Naive thymus-derived CD8-positive, alpha-beta T cell (primary cell): Measurements from ENCODE around the gene GALNT18. TPM values are rescaled to one million over a fixed set of nuclear protein-coding genes. Genes with fewer than 3 reads are reported as not detected.

Source experiments
- ATAC-seq, 2 donors: fragments of 150-1000 bp; cut with Tn5 transposase in 1 of 2; sonication (Bioruptor Pico), chemical (Tn5 transposase) in 1 of 2; 1 replicate in 1 of 2; 2 replicates in 1 of 2; pipeline ENCODE4 v1.10.0; 2021; ENCODE audit warnings: mild to moderate bottlenecking in 2 of 2, moderate library complexity in 2 of 2
- POLR2A ChIA-PET: fragments of 350-600 bp; sonication (Branson Sonifier 250); formaldehyde crosslinking; loops from one replicate; lab custom pipeline; 2021; ENCODE audit warnings: antibody characterized with exemption; lab: Charles Lee
- DNase-seq, 10 donors: peaks; one replicate each; pipeline versions ENCODE4 v3.0.0 to v3.0.0-alpha.2; 2020 to 2022
- H3K27ac Mint-ChIP-seq, 10 donors: one replicate each; pipeline ENCODE4 v1.8.0; 2020 to 2022; ENCODE audit warnings: mild to moderate bottlenecking in 10 of 10, mixed read lengths in 10 of 10, moderate library complexity in 4 of 10, inconsistent platforms in 1 of 10
- H3K27me3 Mint-ChIP-seq, 5 donors: one replicate each; pipeline ENCODE4 v1.8.0; 2021 to 2022; ENCODE audit warnings: mixed read lengths in 5 of 5
- H3K36me3 Mint-ChIP-seq, 3 donors: one replicate each; pipeline ENCODE4 v1.8.0; 2020 to 2022; ENCODE audit warnings: mixed read lengths in 3 of 3, mild to moderate bottlenecking in 2 of 3, inconsistent platforms in 1 of 3
- H3K4me1 Mint-ChIP-seq, 4 donors: one replicate each; pipeline ENCODE4 v1.8.0; 2021 to 2022; ENCODE audit warnings: mixed read lengths in 4 of 4
- H3K4me3 Mint-ChIP-seq, 10 donors: one replicate each; pipeline ENCODE4 v1.8.0; 2020 to 2022; ENCODE audit warnings: mild to moderate bottlenecking in 10 of 10, mixed read lengths in 10 of 10, moderate library complexity in 6 of 10, inconsistent platforms in 1 of 10
- H3K9me3 Mint-ChIP-seq, 9 donors: one replicate each; pipeline ENCODE4 v1.8.0; 2020 to 2022; ENCODE audit warnings: mixed read lengths in 9 of 9, mild to moderate bottlenecking in 3 of 9, inconsistent platforms in 1 of 9, moderate library complexity in 1 of 9
- polyA plus RNA-seq, 3 donors: library from polyadenylated mRNA; unstranded; fragments of 300-500 nt; fragmentation: Illumina TruSeq; gene quantifications; one replicate each; pipeline ENCODE4 v1.2.3, GENCODE V29; 2021
- total RNA-seq, 8 experiments: library from RNA in 2 of 8; stranded (reverse) in 2 of 8; gene quantifications; one replicate each; pipeline ENCODE4 v1.2.3 and lab custom pipeline; 2021 to 2026

Gene GALNT18
- total and polyA plus RNA-seq, 5 experiments from 2014 or later: not detected

DNA sequence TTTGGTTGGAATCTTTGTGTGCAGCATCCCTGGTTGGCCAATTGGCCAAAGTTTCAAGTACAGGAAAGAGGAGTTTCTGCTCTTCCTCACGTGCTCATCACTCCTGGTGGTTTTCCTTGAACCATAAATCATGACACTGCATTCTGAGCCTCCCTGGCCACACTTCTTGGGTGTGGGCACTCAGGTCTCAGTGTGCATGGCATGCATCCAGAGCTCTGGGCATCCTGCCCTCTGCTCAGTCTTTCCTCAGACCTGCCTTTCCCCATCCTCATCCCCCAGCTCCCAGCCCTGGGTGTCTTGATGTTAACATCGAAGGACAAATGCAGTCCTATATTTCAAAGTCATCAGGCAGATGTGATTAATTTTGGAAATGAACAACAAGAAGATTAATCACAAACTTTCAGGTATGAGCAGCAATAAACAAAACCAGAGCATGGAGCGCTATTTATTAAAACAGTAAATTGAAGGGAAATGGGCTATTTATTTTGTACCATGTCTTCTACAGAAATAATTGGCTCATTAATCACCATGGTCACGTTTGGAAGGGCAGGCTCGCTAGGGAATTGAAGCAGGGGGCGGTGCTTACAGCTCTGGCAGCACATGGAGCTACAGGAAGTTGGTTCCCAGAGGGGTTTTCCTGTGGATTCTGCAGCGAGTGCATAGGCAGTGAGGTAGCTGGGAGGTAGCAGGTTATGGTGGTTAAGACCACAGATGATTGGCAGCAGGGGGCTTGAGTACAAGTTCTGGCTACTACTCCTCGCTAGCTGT is 358.4 kb downstream of the GALNT18 start:
- DNase-seq: no peak
- H3K27me3 Mint-ChIP-seq: peaks cover 13 to 64% (median 29%) of the 10 kb centered on the region in 5 donors
- ATAC-seq: no peak
- no peak overlapping the region for H3K4me3 Mint-ChIP-seq
- H3K27ac Mint-ChIP-seq: no peak overlapping the region
- H3K36me3 Mint-ChIP-seq: no peaks in the 10 kb centered on the region
- POLR2A ChIA-PET: no interaction called here
- H3K4me1 Mint-ChIP-seq: no peaks in the 10 kb centered on the region
- no peaks in the 10 kb centered on the region for H3K9me3 Mint-ChIP-seq

DNA sequence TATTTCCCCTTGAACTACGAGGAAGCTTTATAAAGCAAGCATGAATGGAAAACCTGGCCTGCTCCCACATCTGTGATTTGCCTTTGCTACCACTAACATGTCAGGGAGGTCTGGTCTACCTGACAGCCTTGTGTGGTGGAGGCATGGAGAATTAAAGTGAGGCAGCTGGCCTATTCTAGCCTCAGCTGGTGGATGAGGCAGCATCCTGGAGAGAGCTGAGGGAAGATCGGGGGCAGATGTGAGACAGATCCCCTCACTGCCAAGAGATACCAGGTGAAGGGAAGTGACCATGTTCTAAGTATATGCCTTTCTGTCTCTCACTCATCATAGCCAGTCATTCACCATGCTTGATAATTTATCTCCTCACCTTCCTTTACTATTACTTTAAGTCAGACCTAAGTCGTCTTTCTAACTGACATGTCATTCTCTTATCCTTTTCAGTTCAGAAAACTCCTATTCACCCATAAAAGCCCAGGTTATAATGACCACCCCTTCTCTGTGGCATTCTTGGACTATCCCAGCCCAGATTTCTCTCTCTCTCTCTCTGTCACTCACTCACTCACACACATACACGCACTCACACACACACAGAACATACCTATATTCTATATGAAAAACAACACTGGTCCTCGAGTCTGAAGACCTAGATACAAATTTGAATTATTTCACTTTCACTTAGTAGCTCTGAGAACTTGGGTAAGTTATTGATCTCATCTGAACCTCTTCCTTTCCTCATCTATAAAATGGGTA is 359.5 kb downstream of the GALNT18 start:
- DNase-seq (no peak), ATAC-seq (no peak)
- no peaks in the 10 kb centered on the region for H3K9me3 Mint-ChIP-seq
- H3K36me3 Mint-ChIP-seq: no peaks in the 10 kb centered on the region
- H3K27me3 Mint-ChIP-seq: peaks cover 15 to 64% (median 29%) of the 10 kb centered on the region in 5 donors
- no peaks in the 10 kb centered on the region for H3K4me1 Mint-ChIP-seq
- H3K4me3 Mint-ChIP-seq: no peak overlapping the region
- POLR2A ChIA-PET: no interaction called here
- H3K27ac Mint-ChIP-seq: no peak overlapping the region

DNA sequence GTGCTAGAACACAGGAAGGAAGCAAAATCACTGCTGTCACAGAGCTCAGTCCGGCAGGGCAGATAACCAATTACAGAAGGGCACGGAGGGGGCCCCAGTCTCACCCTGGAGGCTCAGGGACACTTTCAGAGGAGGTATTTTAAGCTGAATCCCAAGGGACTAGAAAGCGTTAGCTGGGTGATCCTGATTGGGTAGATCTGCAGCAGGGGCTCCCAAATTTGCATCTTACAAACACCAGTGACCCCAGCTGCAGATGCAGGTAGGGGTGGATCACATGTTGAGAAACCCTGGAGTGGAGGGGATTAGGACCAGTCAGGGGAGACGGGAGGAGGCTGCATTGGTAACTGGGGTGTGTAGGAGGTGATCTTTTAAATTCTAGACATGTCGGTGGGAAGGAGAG is 360.2 kb downstream of the GALNT18 start:
- Mint-ChIP-seq H3K4me3 (no peak overlapping the region), H3K36me3 (no peaks in the 10 kb centered on the region), H3K4me1 (no peaks in the 10 kb centered on the region), H3K9me3 (peaks cover 0 to 3% (median 0%) of the 10 kb centered on the region in 9 donors), H3K27me3 (peaks cover 17 to 61% (median 26%) of the 10 kb centered on the region in 5 donors), H3K27ac (no peak overlapping the region)
- DNase-seq (no peak), ATAC-seq (no peak)
- POLR2A ChIA-PET: no interaction called here

DNA sequence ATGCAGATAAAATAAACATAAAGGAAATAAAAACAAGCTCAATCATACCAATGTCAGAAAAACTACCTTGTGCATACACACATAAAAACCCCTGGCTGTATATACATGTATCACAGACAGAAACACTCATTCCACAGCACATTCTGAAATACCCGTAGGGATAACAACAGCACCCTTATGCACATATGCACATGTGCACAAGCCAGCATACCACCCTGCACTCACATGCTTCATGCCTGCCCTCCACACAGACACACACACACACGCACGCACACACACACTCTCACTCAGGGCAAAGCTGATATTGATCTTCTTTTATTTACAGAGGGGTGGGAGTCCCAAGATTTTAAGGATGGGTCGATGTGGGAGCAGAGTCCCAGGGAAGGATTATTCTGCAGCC is 360.9 kb downstream of the GALNT18 start:
- H3K27me3 Mint-ChIP-seq: peaks cover 17 to 53% (median 24%) of the 10 kb centered on the region in 5 donors
- no peaks in the 10 kb centered on the region for H3K4me1 Mint-ChIP-seq
- no peak overlapping the region for H3K27ac Mint-ChIP-seq
- H3K9me3 Mint-ChIP-seq: peaks cover 0 to 3% (median 0%) of the 10 kb centered on the region in 9 donors
- POLR2A ChIA-PET: no interaction called here
- H3K36me3 Mint-ChIP-seq: no peaks in the 10 kb centered on the region
- DNase-seq (no peak), ATAC-seq (no peak)
- no peak overlapping the region for H3K4me3 Mint-ChIP-seq

DNA sequence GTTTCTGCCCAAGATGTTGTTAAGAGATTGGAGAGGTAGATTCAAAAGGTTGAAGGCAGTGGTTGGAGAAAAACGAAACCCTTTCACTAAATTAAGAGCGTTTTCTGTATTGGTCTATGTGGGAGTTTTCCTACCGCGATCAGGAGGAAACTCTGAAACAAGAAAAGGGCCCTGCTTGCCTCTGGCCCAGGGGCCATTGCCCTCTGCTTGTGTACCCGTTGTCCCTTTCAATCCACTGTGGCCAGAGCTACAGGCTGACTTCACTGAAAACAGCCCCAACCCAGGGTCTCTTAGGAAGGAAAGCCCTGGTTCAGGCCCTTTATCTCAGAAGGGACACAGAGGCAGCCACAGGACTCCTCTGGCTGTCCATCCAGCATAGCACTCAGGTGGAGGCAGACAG is 367.8 kb downstream of the GALNT18 start:
- ATAC-seq (no peak), DNase-seq (no peak)
- peak overlapping the region in 1 of 10 donors; percentile 2 for H3K27ac Mint-ChIP-seq
- peaks cover 3 to 16% (median 8%) of the 10 kb centered on the region in 5 donors for H3K27me3 Mint-ChIP-seq
- POLR2A ChIA-PET: no interaction called here
- H3K4me1 Mint-ChIP-seq: no peaks in the 10 kb centered on the region
- H3K4me3 Mint-ChIP-seq: no peak overlapping the region
- H3K9me3 Mint-ChIP-seq: peaks cover 0 to 3% (median 0%) of the 10 kb centered on the region in 9 donors
- H3K36me3 Mint-ChIP-seq: no peaks in the 10 kb centered on the region

DNA sequence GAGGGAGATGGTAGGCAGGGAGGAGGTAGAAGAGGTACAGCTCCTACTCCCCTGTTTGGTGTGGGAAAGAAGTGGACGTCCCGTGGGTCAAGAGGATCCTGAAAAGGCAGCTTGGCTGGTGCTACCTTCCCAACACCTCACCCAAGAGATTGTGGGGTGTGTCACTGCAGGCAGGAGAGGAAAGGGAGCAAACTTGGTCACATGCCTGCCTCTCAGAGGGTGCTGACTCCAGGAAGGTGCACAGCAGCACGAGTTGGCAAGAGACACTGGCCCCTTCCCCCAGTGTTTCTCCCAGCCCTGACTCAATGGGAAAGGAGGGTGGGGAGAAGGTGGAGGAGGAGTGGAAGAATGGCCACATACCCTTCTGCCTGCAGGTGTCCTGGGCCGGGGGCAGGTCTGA is 368.3 kb downstream of the GALNT18 start:
- ATAC-seq (no peak), DNase-seq (no peak)
- Mint-ChIP-seq H3K27me3 (peaks cover 3 to 16% (median 8%) of the 10 kb centered on the region in 5 donors), H3K36me3 (no peaks in the 10 kb centered on the region), H3K4me3 (no peak overlapping the region), H3K4me1 (no peaks in the 10 kb centered on the region), H3K9me3 (peaks cover 0 to 3% (median 0%) of the 10 kb centered on the region in 9 donors), H3K27ac (no peak overlapping the region)
- POLR2A ChIA-PET: no interaction called here

DNA sequence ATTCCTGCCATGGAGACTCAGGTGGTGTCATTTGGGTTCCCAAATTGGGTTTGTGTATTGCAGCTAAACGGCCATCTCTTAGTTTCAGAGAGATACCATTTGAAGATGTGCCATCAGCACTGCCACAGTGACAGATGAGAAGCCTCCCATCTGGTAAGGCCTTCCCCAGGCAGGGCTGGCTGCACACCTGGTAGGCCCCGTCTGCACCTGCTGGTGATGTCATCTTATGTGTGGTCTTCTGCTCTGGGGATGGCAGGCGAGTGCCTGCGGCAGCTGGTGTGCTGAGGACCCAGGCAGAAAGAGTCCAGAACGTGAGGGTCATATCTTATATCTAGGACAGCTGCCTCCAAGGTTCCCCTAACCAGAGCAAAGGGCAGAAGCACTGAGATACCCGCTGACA is 369.4 kb downstream of the GALNT18 start:
- H3K4me1 Mint-ChIP-seq: no peaks in the 10 kb centered on the region
- no peaks in the 10 kb centered on the region for H3K36me3 Mint-ChIP-seq
- H3K9me3 Mint-ChIP-seq: peaks cover 0 to 11% (median 0%) of the 10 kb centered on the region in 9 donors
- ATAC-seq: no peak
- H3K27ac Mint-ChIP-seq: no peak overlapping the region
- H3K4me3 Mint-ChIP-seq: no peak overlapping the region
- H3K27me3 Mint-ChIP-seq: peaks cover 3 to 16% (median 8%) of the 10 kb centered on the region in 5 donors
- DNase-seq: no peak
- POLR2A ChIA-PET: no interaction called here

DNA sequence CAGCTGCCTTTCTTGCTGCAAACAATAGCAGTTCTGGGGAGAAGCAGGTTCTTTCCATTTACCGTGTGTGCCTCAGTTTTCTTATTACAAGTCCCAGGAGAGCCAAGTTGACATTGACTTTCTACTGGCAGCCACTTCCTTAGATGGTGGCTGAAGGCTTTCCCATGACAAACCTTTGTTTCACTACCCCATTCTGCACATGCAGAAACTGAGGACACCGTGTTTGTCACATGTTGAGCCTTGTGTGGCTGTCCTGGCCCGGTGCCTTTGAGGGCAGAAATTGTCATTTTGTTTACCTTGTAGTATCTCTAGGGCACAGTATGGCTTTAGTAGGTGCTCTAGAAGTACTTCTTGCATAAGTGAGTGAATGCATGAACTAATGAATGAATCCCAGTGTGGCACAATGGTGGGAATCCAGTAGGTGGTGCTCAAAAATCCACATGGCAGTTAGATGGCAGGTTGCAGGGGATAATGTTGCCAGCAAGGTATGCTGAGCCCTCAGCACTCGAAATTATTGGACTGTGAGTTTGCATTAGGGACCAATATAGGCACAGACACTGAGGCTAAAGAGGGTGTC is 370.3 kb downstream of the GALNT18 start:
- DNase-seq: no peak
- H3K36me3 Mint-ChIP-seq: no peaks in the 10 kb centered on the region
- peaks cover 0 to 12% (median 0%) of the 10 kb centered on the region in 9 donors for H3K9me3 Mint-ChIP-seq
- ATAC-seq: no peak
- H3K4me1 Mint-ChIP-seq: peaks cover 0 to 7% (median 1%) of the 10 kb centered on the region in 4 donors
- POLR2A ChIA-PET: no interaction called here
- H3K27ac Mint-ChIP-seq: no peak overlapping the region
- peaks cover 3 to 10% (median 7%) of the 10 kb centered on the region in 5 donors for H3K27me3 Mint-ChIP-seq
- H3K4me3 Mint-ChIP-seq: no peak overlapping the region

DNA sequence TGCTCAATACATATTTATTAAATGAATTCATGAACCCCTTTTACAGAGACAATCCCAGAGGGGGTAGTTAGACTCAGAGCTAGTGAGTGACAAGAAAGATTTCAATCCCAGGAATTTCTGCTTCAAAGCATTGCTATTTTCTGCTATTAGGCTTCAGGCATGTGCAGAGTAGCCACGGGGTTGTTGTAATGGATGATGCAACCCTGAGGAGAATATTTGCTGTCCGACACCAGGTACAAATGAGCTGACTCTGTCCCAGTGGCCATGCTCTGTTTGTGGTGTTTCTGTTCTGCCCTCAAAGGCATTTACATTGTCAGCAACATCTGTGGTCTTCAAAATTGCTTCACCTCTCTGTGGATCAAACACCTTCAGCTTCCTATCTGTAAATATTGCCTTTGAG is 371.3 kb downstream of the GALNT18 start:
- Mint-ChIP-seq H3K36me3 (no peaks in the 10 kb centered on the region), H3K27me3 (peaks cover 3 to 10% (median 7%) of the 10 kb centered on the region in 5 donors), H3K4me1 (peaks cover 0 to 7% (median 4%) of the 10 kb centered on the region in 4 donors), H3K4me3 (no peak overlapping the region), H3K9me3 (peaks cover 0 to 12% (median 0%) of the 10 kb centered on the region in 9 donors), H3K27ac (no peak overlapping the region)
- no peak for ATAC-seq
- POLR2A ChIA-PET: no interaction called here
- no peak for DNase-seq

DNA sequence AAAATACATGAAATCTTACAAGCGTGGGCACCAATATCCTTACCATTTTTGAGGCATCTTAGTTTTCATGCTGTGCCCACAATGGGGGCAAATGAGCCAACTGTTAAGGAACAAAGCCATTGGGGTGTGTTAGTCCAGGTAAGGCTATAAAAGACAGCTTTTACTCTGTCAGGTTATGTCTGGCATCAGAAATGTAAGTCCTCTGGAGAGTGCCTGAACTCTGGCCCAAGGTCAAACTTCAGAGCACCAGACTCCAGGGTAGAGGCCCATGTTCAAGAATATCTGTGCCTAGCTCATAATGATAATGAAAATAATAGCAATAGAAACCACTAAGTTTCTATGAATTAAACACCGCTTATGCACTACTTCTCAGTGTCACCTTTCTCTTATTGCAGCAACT is 374.2 kb downstream of the GALNT18 start:
- POLR2A ChIA-PET: no interaction called here
- DNase-seq: no peak
- Mint-ChIP-seq H3K9me3 (peaks cover 0 to 12% (median 0%) of the 10 kb centered on the region in 9 donors), H3K4me3 (no peak overlapping the region), H3K27ac (no peak overlapping the region), H3K4me1 (peaks cover 8 to 20% (median 12%) of the 10 kb centered on the region in 4 donors), H3K36me3 (no peaks in the 10 kb centered on the region), H3K27me3 (peaks cover 1 to 15% (median 4%) of the 10 kb centered on the region in 5 donors)
- no peak for ATAC-seq

DNA sequence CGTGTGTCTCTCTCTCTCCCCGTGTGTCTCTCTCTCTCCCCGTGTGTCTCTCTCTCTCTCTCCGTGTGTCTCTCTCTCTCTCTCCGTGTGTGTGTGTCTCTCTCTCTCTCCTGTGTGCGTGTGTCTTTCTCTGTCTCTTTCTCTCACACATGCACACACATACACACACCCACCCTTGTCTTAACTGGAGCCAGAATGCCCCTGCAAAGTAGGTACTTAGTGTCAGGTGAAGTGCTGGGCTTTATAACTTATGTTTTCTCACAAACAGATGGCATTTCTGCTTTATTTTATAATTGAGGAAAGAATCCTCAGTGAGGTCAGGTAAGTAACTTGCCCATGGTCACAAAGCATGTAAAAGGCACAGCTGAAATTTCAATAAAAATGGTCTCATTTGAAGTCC is 374.7 kb downstream of the GALNT18 start:
- peak overlapping the region in 1 of 10 donors; percentile 64 for H3K27ac Mint-ChIP-seq
- ATAC-seq: no peak

DNA sequence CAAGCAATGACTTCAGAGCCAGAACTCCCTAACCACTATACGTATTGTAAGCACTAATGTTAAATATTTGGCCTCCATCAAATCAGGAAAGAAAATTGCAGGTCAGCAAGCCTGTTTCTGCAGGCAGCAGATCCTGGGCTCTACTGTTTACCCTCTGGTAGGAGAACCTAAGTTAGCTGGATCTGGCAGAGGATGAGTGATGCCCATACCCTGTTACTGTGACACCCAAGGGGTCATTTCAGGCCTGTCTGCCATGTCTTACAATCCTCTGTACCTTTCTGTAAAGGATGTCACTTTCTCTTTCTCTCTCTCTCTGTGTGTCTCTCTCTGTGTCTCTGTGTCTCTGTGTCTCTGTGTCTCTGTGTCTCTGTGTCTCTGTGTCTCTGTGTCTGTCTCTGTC is 375.6 kb downstream of the GALNT18 start:
- peaks cover 0 to 12% (median under 1%) of the 10 kb centered on the region in 9 donors for H3K9me3 Mint-ChIP-seq
- peaks cover 0 to 2% (median 0%) of the 10 kb centered on the region in 3 donors for H3K36me3 Mint-ChIP-seq
- POLR2A ChIA-PET: no interaction called here
- peaks cover 0 to 19% (median under 1%) of the 10 kb centered on the region in 5 donors for H3K27me3 Mint-ChIP-seq
- no peak overlapping the region for H3K4me3 Mint-ChIP-seq
- H3K4me1 Mint-ChIP-seq: peaks cover 8 to 21% (median 12%) of the 10 kb centered on the region in 4 donors
- H3K27ac Mint-ChIP-seq: peak overlapping the region in 2 of 10 donors; percentile 40 to 64
- DNase-seq (no peak), ATAC-seq (no peak)

More for the DNA sequence above, 374.7 kb downstream of the GALNT18 start:
- no peak overlapping the region for H3K4me3 Mint-ChIP-seq
- H3K36me3 Mint-ChIP-seq: no peaks in the 10 kb centered on the region
- peaks cover 8 to 21% (median 12%) of the 10 kb centered on the region in 4 donors for H3K4me1 Mint-ChIP-seq
- DNase-seq: no peak
- H3K27me3 Mint-ChIP-seq: peaks cover 1 to 19% (median 4%) of the 10 kb centered on the region in 5 donors
- H3K9me3 Mint-ChIP-seq: peaks cover 0 to 12% (median 0%) of the 10 kb centered on the region in 9 donors
- POLR2A ChIA-PET: no interaction called here
